Neural crest cell (in vitro differentiated cells): ENCODE results near the gene ZNF627. TPM values are rescaled to one million over a fixed set of nuclear protein-coding genes. Genes with fewer than 3 reads are reported as not detected.
A peak's percentile ranks its signal among the peaks of the same experiment; 100 is the strongest.
"Not testable (repeated sequence)": the region's sequence is repeated elsewhere in the genome, so short reads cannot be mapped to it uniquely, and the experiment has no call there.

Experiments used
- DNase-seq: peaks from one replicate; pipeline ENCODE4 v3.0.0; 2021; ENCODE audit warnings: low read depth, mixed read lengths, low spot score
- H3K27ac Mint-ChIP-seq: one replicate; pipeline ENCODE4 v1.8.0; 2021; ENCODE audit warnings: mild to moderate bottlenecking, mixed read lengths; ENCODE audit not compliant: unreplicated experiment
- H3K27me3 Mint-ChIP-seq: 2 replicates; pipeline ENCODE4 v1.8.0; 2021; ENCODE audit warnings: low read depth, mild to moderate bottlenecking, mixed read lengths
- H3K36me3 Mint-ChIP-seq: 2 replicates; pipeline ENCODE4 v1.8.0; 2021; ENCODE audit warnings: low read depth, mild to moderate bottlenecking, mixed read lengths
- H3K4me1 Mint-ChIP-seq: 2 replicates; pipeline ENCODE4 v1.8.0; 2021; ENCODE audit warnings: mixed read lengths
- H3K4me3 Mint-ChIP-seq: one replicate; pipeline ENCODE4 v1.8.0; 2021; ENCODE audit warnings: mild to moderate bottlenecking, mixed read lengths
- H3K9me3 Mint-ChIP-seq: 2 replicates; pipeline ENCODE4 v1.8.0; 2021; ENCODE audit warnings: mixed read lengths
- CTCF ChIP-seq: fragments of 200-600 bp; sonication (generic); conservative IDR thresholded peaks from 2 replicates; pipeline ENCODE4 v1.5.0; 2021; ENCODE audit warnings: antibody characterized with exemption, mild to moderate bottlenecking
- total RNA-seq: library from RNA; stranded (reverse); gene quantifications from 2 replicates; pipeline ENCODE4 v1.2.1, GENCODE V29; 2021

ZNF627 gene
- total RNA-seq, 1 donor from 2014 or later, result 22.2 TPM

GRCh38 chr19:11596156-11596555 is 1.1 kb upstream of the ZNF627 start:
- TF ChIP-seq CTCF, result no peak
- peak overlapping the region; percentile 61 for H3K4me3 Mint-ChIP-seq

GRCh38 chr19:11598103-11598483 is 810 bp downstream of the ZNF627 start:
- Mint-ChIP-seq H3K9me3 (peaks cover 11% of the 10 kb centered on the region), H3K36me3 (peaks cover 32% of the 10 kb centered on the region), H3K27ac (peak overlapping the region; percentile 95), H3K27me3 (no peaks in the 10 kb centered on the region), H3K4me1 (peaks cover 33% of the 10 kb centered on the region), H3K4me3 (peak overlapping the region; percentile 93)
- TF ChIP-seq CTCF, result no peak
- no peak for DNase-seq

More at GRCh38 chr19:11596156-11596555, 1.1 kb upstream of the ZNF627 start:
- no peak for DNase-seq
- Mint-ChIP-seq H3K9me3 (no peaks in the 10 kb centered on the region), H3K27me3 (no peaks in the 10 kb centered on the region), H3K36me3 (peaks cover 19% of the 10 kb centered on the region), H3K27ac (no peak overlapping the region), H3K4me1 (peaks cover 25% of the 10 kb centered on the region)

- TF ChIP-seq CTCF, result no peak
- Mint-ChIP-seq H3K36me3 (peaks cover 38% of the 10 kb centered on the region), H3K27ac (no peak overlapping the region)
Observed at GRCh38 chr19:11598746-11599145, 1.5 kb downstream of the ZNF627 start.

GRCh38 chr19:11599704-11600103 is 2.4 kb downstream of the ZNF627 start:
- H3K27ac Mint-ChIP-seq, H3K27me3 Mint-ChIP-seq, DNase-seq: not testable (repeated sequence)
- H3K4me1 Mint-ChIP-seq, result peaks cover 33% of the 10 kb centered on the region
- peaks cover 47% of the 10 kb centered on the region for H3K36me3 Mint-ChIP-seq
- H3K4me3 Mint-ChIP-seq, result peak overlapping the region; percentile 93
- H3K9me3 Mint-ChIP-seq, result peaks cover 14% of the 10 kb centered on the region

More at GRCh38 chr19:11598746-11599145, 1.5 kb downstream of the ZNF627 start:
- peaks cover 33% of the 10 kb centered on the region for H3K4me1 Mint-ChIP-seq
- H3K27me3 Mint-ChIP-seq, result no peaks in the 10 kb centered on the region
- DNase-seq, result no peak
- peak overlapping the region; percentile 93 for H3K4me3 Mint-ChIP-seq
- H3K9me3 Mint-ChIP-seq, result peaks cover 11% of the 10 kb centered on the region

- no peak for TF ChIP-seq CTCF
- Mint-ChIP-seq H3K36me3 (peaks cover 85% of the 10 kb centered on the region), H3K4me3 (no peak overlapping the region), H3K4me1 (peaks cover 10% of the 10 kb centered on the region), H3K9me3 (peaks cover 29% of the 10 kb centered on the region), H3K27ac (no peak overlapping the region), H3K27me3 (no peaks in the 10 kb centered on the region)
- no peak for DNase-seq
Observed at GRCh38 chr19:11606484-11606883, 9.2 kb downstream of the ZNF627 start.

GRCh38 chr19:11611730-11612129 is 14.4 kb downstream of the ZNF627 start:
- no peak for DNase-seq
- Mint-ChIP-seq H3K36me3 (peaks cover 70% of the 10 kb centered on the region), H3K27me3 (no peaks in the 10 kb centered on the region), H3K27ac (no peak overlapping the region), H3K9me3 (peaks cover 17% of the 10 kb centered on the region), H3K4me3 (peak overlapping the region; percentile 57), H3K4me1 (peaks cover 4% of the 10 kb centered on the region)
- TF ChIP-seq CTCF, result no peak
